Osteoblast (primary cell): ENCODE data around the gene CEMP1. TPM values are rescaled to one million over a fixed set of nuclear protein-coding genes. Genes with fewer than 3 reads are reported as not detected.

ENCODE experiments used
- DNase-seq: peaks from one replicate; pipeline ENCODE4 v3.0.0; 2011; ENCODE audit warnings: low spot score, mixed read lengths; ENCODE audit not compliant: insufficient read length; ENCODE audit errors: missing footprints
- H2AFZ ChIP-seq: 2 replicates; pipeline ENCODE4 v1.6.0; 2011; ENCODE audit warnings: mild to moderate bottlenecking, low read length
- H3K27ac ChIP-seq: 2 replicates; pipeline ENCODE4 v1.5.1; 2011; ENCODE audit warnings: mild to moderate bottlenecking, low read depth, low read length, moderate library complexity
- H3K27me3 ChIP-seq: 2 replicates; pipeline ENCODE4 v1.6.0; 2012; ENCODE audit warnings: mild to moderate bottlenecking, control low read depth, inconsistent platforms, low read length, moderate library complexity; ENCODE audit not compliant: insufficient read depth
- H3K36me3 ChIP-seq: 2 replicates; pipeline ENCODE4 v1.5.1; 2011; ENCODE audit warnings: mild to moderate bottlenecking, low read length, control low read depth, moderate library complexity; ENCODE audit not compliant: insufficient read depth
- H3K4me1 ChIP-seq: 2 replicates; pipeline ENCODE4 v1.5.1; 2011; ENCODE audit warnings: mild to moderate bottlenecking, low read length, control low read depth, moderate library complexity; ENCODE audit not compliant: insufficient read depth
- H3K4me2 ChIP-seq: 2 replicates; pipeline ENCODE4 v1.6.0; 2011; ENCODE audit warnings: mild to moderate bottlenecking, low read length; ENCODE audit not compliant: insufficient read depth
- H3K4me3 ChIP-seq: fragments of 200-600 bp; sonication (generic); 3 replicates; pipeline ENCODE4 v1.5.1; 2012; ENCODE audit warnings: mild to moderate bottlenecking, low read length, inconsistent platforms; ENCODE audit not compliant: insufficient read depth
- H3K79me2 ChIP-seq: 2 replicates; pipeline ENCODE4 v1.6.0; 2012; ENCODE audit warnings: mild to moderate bottlenecking, low read length, control low read depth, inconsistent platforms; ENCODE audit not compliant: insufficient read depth
- H3K9me3 ChIP-seq: 2 replicates; pipeline ENCODE4 v1.5.1; 2011; ENCODE audit warnings: low read depth, low read length, control low read depth
- H4K20me1 ChIP-seq: 2 replicates; pipeline ENCODE4 v1.6.0; 2012; ENCODE audit warnings: mild to moderate bottlenecking, low read length, control low read depth; ENCODE audit not compliant: insufficient read depth
- CTCF ChIP-seq: IDR thresholded peaks from 2 replicates; pipeline ENCODE4 v1.5.1; 2011; ENCODE audit warnings: mild to moderate bottlenecking, low read depth, low read length, moderate library complexity; ENCODE audit errors: extremely low read depth
- total RNA-seq: library from RNA; depleted of rRNA; stranded (reverse); fragments of >200 nt; gene quantifications from 2 replicates; pipeline ENCODE4 v1.2.3, GENCODE V29; 2012

Gene CEMP1
- total RNA-seq, 1 donor = not detected

GRCh38 chr16:2527071-2527783 is 4.0 kb downstream of the CEMP1 start:
- H3K27me3 ChIP-seq = no peaks in the 10 kb centered on the region
- H3K27ac ChIP-seq = no peak overlapping the region
- peaks cover 5% of the 10 kb centered on the region for H3K4me1 ChIP-seq
- H3K9me3 ChIP-seq = no peaks in the 10 kb centered on the region
- no peak overlapping the region for H2AFZ ChIP-seq
- no peak overlapping the region for H3K4me2 ChIP-seq
- peaks cover 48% of the 10 kb centered on the region for H3K36me3 ChIP-seq
- DNase-seq = peak; percentile 69
- H3K4me3 ChIP-seq = no peak overlapping the region
- peaks cover 16% of the 10 kb centered on the region for H4K20me1 ChIP-seq
- H3K79me2 ChIP-seq = peaks cover 52% of the 10 kb centered on the region
- no peak for TF ChIP-seq CTCF

DNA sequence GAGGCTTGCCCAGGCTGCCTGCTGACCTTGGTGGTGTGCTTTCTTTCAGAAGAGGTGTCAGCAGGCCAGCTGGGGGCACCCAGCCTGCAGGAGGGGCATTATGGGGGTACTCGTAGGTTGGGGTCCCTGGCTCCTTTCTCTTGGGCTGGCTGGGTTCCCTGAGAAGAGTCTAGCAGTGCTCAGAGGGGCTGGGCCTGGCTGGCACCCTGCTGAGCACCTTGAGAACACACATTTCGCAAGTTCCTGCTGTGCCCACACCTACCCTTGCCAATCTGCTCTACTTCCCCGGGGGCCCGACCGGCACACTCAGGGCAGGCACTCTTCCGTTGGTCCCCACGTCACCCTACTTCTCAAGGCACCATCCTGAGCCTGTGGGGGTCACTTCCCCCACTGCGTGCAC is 5.1 kb downstream of the CEMP1 start:
- peaks cover 2% of the 10 kb centered on the region for H3K4me1 ChIP-seq
- no peak for TF ChIP-seq CTCF
- no peak overlapping the region for H3K4me2 ChIP-seq
- no peak overlapping the region for H3K27ac ChIP-seq
- H3K4me3 ChIP-seq = no peak overlapping the region
- peak; percentile 54 for DNase-seq
- peaks cover 60% of the 10 kb centered on the region for H3K79me2 ChIP-seq
- H3K36me3 ChIP-seq = peaks cover 48% of the 10 kb centered on the region
- no peaks in the 10 kb centered on the region for H3K9me3 ChIP-seq
- no peak overlapping the region for H2AFZ ChIP-seq
- H3K27me3 ChIP-seq = no peaks in the 10 kb centered on the region
- H4K20me1 ChIP-seq = peaks cover 16% of the 10 kb centered on the region

GRCh38 chr16:2524339-2524938 is 6.8 kb downstream of the CEMP1 start:
- no peak overlapping the region for H2AFZ ChIP-seq
- peaks cover 46% of the 10 kb centered on the region for H3K36me3 ChIP-seq

More at GRCh38 chr16:2524339-2524938, 6.8 kb downstream of the CEMP1 start:
- peaks cover 72% of the 10 kb centered on the region for H3K79me2 ChIP-seq
- no peaks in the 10 kb centered on the region for H3K27me3 ChIP-seq
- no peak overlapping the region for H3K4me3 ChIP-seq
- peaks cover 10% of the 10 kb centered on the region for H3K4me1 ChIP-seq
- H3K4me2 ChIP-seq = no peak overlapping the region
- TF ChIP-seq CTCF = no peak
- peaks cover 15% of the 10 kb centered on the region for H4K20me1 ChIP-seq
- no peaks in the 10 kb centered on the region for H3K9me3 ChIP-seq
- DNase-seq = peak; percentile 64
- H3K27ac ChIP-seq = no peak overlapping the region
